GM19239 (cell line): ENCODE data around the gene ADGRA1.

Experiments
- DNase-seq: peaks from one replicate; pipeline ENCODE4 v3.0.0; 2011; ENCODE audit warnings: low spot score; ENCODE audit not compliant: insufficient read length
- FAIRE-seq: peaks from 2 replicates; lab custom pipeline; 2011; peaks lifted over from hg19 to GRCh38; lab: Jason Lieb, UNC

The ADGRA1 gene

GRCh38 chr10:133158756-133159610, 71.3 kb downstream of the ADGRA1 start:
- FAIRE-seq (no peak), DNase-seq (no peak)

- no peak for DNase-seq
- no peak for FAIRE-seq
These were observed 71.9 kb downstream of the ADGRA1 start for GRCh38 chr10:133159611-133159949.

GRCh38 chr10:133159950-133160825, 72.5 kb downstream of the ADGRA1 start, which contains the start of gene KNDC1:
TSS of gene KNDC1 (plus strand) at chr10:133160219. CDS start at chr10:133160468, 249 bp downstream.
- FAIRE-seq, result no peak

GRCh38 chr10:133160826-133161471, 73.2 kb downstream of the ADGRA1 start:
- DNase-seq, result no peak
- no peak for FAIRE-seq

More at GRCh38 chr10:133159950-133160825, 72.5 kb downstream of the ADGRA1 start, which contains the start of gene KNDC1:
- no peak for DNase-seq

GRCh38 chr10:133161486-133162109, 73.9 kb downstream of the ADGRA1 start:
- FAIRE-seq (no peak), DNase-seq (no peak)

- no peak for FAIRE-seq
- DNase-seq, result no peak
These were observed 74.6 kb downstream of the ADGRA1 start for GRCh38 chr10:133162178-133162909.

- FAIRE-seq (no peak), DNase-seq (no peak)
These were observed 75.5 kb downstream of the ADGRA1 start for GRCh38 chr10:133162910-133163856.

- no peak for DNase-seq
- no peak for FAIRE-seq
These were observed 76.4 kb downstream of the ADGRA1 start for GRCh38 chr10:133163889-133164815.

- FAIRE-seq (no peak), DNase-seq (no peak)
These were observed 77.3 kb downstream of the ADGRA1 start for GRCh38 chr10:133164816-133165555.

GRCh38 chr10:133165556-133166503, 78.1 kb downstream of the ADGRA1 start:
- no peak for DNase-seq
- FAIRE-seq, result no peak

GRCh38 chr10:133166504-133166827, 78.7 kb downstream of the ADGRA1 start:
- FAIRE-seq (no peak), DNase-seq (no peak)

- DNase-seq (no peak), FAIRE-seq (no peak)
These were observed 79.3 kb downstream of the ADGRA1 start for GRCh38 chr10:133166828-133167692.

- DNase-seq, result no peak
- no peak for FAIRE-seq
These were observed 80.2 kb downstream of the ADGRA1 start for GRCh38 chr10:133167693-133168616.

GRCh38 chr10:133168617-133169031, 80.9 kb downstream of the ADGRA1 start:
- DNase-seq (no peak), FAIRE-seq (no peak)
